Activated naive CD8-positive, alpha-beta T cell (primary cell): ENCODE measurements around the gene C12orf57.
A peak's percentile ranks its signal among the peaks of the same experiment; 100 is the strongest.

Experiments used
- H3K27ac Mint-ChIP-seq: one replicate; pipeline ENCODE4 v1.8.0; 2021; ENCODE audit warnings: mixed read lengths
- H3K27me3 Mint-ChIP-seq: one replicate; pipeline ENCODE4 v1.8.0; 2021; ENCODE audit warnings: mixed read lengths
- H3K36me3 Mint-ChIP-seq: one replicate; pipeline ENCODE4 v1.8.0; 2021; ENCODE audit warnings: mixed read lengths
- H3K4me1 Mint-ChIP-seq: one replicate; pipeline ENCODE4 v1.8.0; 2021; ENCODE audit warnings: low read depth, mixed read lengths
- H3K4me3 Mint-ChIP-seq: one replicate; pipeline ENCODE4 v1.8.0; 2021; ENCODE audit warnings: mild to moderate bottlenecking, mixed read lengths
- H3K9me3 Mint-ChIP-seq: one replicate; pipeline ENCODE4 v1.8.0; 2021; ENCODE audit warnings: low read depth, mixed read lengths

Gene C12orf57

DNA sequence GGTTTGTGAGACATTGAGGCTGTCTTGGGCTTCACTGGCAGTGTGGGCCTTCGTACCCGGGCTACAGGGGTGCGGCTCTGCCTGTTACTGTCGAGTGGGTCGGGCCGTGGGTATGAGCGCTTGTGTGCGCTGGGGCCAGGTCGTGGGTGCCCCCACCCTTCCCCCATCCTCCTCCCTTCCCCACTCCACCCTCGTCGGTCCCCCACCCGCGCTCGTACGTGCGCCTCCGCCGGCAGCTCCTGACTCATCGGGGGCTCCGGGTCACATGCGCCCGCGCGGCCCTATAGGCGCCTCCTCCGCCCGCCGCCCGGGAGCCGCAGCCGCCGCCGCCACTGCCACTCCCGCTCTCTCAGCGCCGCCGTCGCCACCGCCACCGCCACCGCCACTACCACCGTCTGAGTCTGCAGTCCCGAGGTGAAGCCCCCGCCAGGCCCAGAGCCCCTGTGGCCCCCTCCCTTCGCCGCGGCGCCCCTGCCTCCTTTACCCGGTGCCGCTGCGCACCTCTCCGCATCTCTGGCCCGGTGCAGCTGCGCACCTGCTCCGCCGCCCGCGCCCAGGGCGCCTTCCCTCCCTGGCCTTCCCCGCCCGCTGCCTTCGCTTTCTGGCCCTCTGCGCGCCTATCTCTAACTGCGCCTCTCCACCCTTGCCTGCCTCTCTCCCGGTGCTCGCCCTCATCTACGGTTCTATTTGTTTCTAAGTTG, 29.4 kb upstream of the C12orf57 start, which contains the start of gene ENO2:
ENO2 (plus strand) TSS at position 335 of the 701 bp plus-strand sequence. CDS start 1,253 bp downstream, outside the sequence.
- no peaks in the 10 kb centered on the region for H3K27me3 Mint-ChIP-seq
- H3K4me1 Mint-ChIP-seq: peaks cover 29% of the 10 kb centered on the region
- no peaks in the 10 kb centered on the region for H3K9me3 Mint-ChIP-seq
- H3K27ac Mint-ChIP-seq: peak within 1 kb of the TSS; percentile 88
- peak within 1 kb of the TSS; percentile 93 for H3K4me3 Mint-ChIP-seq
- H3K36me3 Mint-ChIP-seq: no peaks in the 10 kb centered on the region

DNA sequence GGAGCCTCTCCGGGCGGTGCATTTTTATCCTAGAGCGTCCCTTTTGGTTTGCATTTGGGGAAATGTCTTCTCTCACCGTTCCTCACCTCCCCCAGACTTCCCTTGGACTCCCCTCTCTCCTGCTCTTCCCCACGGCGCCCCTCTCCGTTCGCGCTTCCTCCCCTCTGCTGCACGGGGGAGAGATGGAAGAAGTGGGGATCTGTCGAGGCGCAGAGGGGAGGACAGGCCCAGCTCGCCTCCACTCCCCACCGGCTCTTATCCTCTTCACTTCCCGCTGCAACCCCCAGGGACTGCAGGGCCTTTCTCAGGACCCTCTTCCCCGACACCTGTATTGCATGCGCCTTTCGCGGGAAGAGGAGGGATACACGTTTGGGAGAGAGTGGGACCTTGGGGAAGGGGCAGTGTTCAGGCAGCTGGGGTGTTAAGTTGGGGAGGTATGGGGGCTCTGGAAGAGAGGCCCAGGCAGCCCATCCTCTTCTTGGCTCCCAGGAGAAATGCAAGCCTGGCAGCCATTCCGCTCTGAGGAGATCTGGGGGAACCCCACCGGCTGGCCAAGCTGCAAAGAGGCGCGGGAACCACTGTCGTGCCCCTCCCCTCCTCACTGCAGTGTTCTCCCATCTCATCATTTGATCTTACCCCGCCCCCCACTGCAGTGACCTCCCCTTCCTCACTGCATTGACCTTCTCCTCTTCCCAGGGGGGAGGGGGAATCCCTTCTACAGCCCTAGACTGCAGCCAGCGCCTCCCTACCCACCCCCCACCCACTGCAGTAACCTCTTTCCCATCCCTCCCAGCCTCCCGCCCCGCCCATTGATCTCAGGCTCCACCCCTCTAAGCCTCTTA, 28.7 kb upstream of the C12orf57 start:
- Mint-ChIP-seq H3K4me1 (peaks cover 29% of the 10 kb centered on the region), H3K27me3 (no peaks in the 10 kb centered on the region), H3K9me3 (no peaks in the 10 kb centered on the region), H3K36me3 (peaks cover 2% of the 10 kb centered on the region), H3K27ac (peak overlapping the region; percentile 84), H3K4me3 (peak overlapping the region; percentile 93)

DNA sequence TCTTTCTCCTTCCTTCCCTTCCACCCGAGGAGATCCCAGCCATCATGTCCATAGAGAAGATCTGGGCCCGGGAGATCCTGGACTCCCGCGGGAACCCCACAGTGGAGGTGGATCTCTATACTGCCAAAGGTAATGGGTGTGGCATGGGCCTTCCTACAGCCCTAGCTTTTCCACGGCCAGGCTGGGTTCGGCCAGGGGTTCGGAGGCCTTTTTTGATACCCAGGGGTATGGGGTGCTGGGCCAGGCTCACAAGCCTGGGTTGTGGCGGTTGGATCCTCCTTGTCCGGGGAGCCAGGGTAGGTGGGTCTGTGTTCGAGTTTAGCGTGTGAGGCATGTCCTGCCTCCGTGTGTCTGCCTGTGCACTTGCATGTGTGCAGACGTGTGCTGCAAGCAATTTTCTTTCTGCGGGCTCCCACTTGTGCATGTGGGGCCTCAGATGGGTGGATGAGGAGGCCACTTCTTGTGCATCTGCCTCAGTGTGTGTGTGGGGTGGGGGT, 28.0 kb upstream of the C12orf57 start:
- Mint-ChIP-seq H3K4me3 (peak overlapping the region; percentile 93), H3K36me3 (peaks cover 2% of the 10 kb centered on the region), H3K27ac (peak overlapping the region; percentile 22), H3K4me1 (peaks cover 29% of the 10 kb centered on the region), H3K27me3 (no peaks in the 10 kb centered on the region), H3K9me3 (no peaks in the 10 kb centered on the region)

DNA sequence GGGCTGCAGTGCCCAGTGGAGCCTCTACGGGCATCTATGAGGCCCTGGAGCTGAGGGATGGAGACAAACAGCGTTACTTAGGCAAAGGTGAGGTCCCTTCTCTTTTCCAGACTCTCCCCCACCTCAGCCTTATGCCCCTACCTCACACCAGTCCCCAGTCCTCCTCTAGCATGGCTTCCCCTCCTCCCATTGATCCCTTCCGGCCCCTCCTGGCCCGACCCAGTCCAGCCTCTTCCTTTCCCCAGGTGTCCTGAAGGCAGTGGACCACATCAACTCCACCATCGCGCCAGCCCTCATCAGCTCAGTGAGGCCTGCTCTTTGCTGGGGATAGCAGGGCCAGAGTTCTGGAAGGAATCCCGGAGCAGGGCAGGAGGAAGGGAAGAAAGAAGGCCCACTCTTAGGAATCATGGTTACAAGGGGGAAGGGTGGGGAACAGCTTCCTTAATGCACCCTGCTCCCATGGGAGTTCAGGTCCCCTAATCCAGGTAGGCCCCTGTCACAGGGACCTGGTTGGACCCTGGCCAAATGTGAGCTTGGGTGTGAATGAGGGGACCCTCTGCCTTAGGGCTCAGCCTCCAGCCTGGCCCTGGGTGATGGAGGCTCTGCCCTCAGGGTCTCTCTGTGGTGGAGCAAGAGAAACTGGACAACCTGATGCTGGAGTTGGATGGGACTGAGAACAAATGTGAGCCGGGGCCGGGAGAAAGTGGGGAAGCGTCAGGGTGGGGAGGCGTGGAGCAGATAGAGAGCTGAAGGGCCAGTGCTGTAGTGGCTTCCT, 27.2 kb upstream of the C12orf57 start:
- H3K27me3 Mint-ChIP-seq: no peaks in the 10 kb centered on the region
- H3K4me3 Mint-ChIP-seq: peak overlapping the region; percentile 93
- H3K36me3 Mint-ChIP-seq: peaks cover 2% of the 10 kb centered on the region
- peak overlapping the region; percentile 81 for H3K27ac Mint-ChIP-seq
- no peaks in the 10 kb centered on the region for H3K9me3 Mint-ChIP-seq
- H3K4me1 Mint-ChIP-seq: peaks cover 29% of the 10 kb centered on the region

DNA sequence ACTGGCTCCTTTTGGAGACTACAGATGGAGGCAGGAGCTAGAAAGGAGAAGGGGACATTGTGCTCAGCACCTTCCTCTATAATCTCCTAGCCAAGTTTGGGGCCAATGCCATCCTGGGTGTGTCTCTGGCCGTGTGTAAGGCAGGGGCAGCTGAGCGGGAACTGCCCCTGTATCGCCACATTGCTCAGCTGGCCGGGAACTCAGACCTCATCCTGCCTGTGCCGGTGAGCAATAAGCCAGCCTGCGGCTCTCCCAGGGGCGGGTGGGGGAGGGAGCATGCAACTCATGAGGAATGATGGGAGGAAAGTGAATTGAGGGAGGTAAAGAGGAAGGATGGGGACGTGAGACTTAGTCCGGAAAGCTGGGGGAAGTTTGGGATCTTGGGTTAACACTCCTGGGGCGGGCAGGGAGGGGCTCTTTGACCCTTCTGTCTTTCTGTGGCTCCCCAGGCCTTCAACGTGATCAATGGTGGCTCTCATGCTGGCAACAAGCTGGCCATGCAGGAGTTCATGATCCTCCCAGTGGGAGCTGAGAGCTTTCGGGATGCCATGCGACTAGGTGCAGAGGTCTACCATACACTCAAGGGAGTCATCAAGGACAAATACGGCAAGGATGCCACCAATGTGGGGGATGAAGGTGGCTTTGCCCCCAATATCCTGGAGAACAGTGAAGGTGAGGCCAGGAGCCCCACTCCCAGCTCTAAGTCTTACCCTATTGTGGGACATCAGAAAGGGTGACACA, 26.2 kb upstream of the C12orf57 start:
- Mint-ChIP-seq H3K4me3 (no peak overlapping the region), H3K36me3 (peaks cover 2% of the 10 kb centered on the region), H3K4me1 (peaks cover 29% of the 10 kb centered on the region), H3K27me3 (no peaks in the 10 kb centered on the region), H3K27ac (no peak overlapping the region), H3K9me3 (no peaks in the 10 kb centered on the region)

DNA sequence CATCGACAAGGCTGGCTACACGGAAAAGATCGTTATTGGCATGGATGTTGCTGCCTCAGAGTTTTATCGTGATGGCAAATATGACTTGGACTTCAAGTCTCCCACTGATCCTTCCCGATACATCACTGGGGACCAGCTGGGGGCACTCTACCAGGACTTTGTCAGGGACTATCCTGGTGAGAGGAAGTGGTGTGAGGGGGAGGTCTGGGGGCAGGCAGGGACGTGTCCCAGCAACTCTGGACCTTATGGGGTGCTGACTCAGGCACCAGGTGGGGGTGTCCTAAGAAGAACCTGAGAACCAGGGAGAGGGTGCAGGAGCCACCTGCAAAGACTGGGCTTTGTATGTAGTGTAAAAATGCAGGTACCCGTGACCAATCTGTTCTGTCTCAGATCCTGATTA, 24.2 kb upstream of the C12orf57 start:
- peaks cover 25% of the 10 kb centered on the region for H3K4me1 Mint-ChIP-seq
- H3K36me3 Mint-ChIP-seq: peaks cover 2% of the 10 kb centered on the region
- no peak overlapping the region for H3K4me3 Mint-ChIP-seq
- no peaks in the 10 kb centered on the region for H3K9me3 Mint-ChIP-seq
- H3K27ac Mint-ChIP-seq: no peak overlapping the region
- no peaks in the 10 kb centered on the region for H3K27me3 Mint-ChIP-seq

DNA sequence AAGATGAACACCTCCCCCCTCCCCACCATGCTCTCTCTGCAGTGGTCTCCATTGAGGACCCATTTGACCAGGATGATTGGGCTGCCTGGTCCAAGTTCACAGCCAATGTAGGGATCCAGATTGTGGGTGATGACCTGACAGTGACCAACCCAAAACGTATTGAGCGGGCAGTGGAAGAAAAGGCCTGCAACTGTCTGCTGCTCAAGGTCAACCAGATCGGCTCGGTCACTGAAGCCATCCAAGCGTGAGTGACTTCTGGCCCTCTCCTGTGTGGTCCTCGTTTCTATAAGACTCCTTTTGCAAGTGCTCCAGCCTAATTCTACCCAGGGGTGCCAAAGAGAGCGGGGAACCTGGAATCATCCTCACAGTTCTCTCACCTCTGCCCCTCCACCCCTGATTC, 22.3 kb upstream of the C12orf57 start:
- Mint-ChIP-seq H3K27ac (peak overlapping the region; percentile 16), H3K4me3 (no peak overlapping the region), H3K36me3 (peaks cover 2% of the 10 kb centered on the region)

DNA sequence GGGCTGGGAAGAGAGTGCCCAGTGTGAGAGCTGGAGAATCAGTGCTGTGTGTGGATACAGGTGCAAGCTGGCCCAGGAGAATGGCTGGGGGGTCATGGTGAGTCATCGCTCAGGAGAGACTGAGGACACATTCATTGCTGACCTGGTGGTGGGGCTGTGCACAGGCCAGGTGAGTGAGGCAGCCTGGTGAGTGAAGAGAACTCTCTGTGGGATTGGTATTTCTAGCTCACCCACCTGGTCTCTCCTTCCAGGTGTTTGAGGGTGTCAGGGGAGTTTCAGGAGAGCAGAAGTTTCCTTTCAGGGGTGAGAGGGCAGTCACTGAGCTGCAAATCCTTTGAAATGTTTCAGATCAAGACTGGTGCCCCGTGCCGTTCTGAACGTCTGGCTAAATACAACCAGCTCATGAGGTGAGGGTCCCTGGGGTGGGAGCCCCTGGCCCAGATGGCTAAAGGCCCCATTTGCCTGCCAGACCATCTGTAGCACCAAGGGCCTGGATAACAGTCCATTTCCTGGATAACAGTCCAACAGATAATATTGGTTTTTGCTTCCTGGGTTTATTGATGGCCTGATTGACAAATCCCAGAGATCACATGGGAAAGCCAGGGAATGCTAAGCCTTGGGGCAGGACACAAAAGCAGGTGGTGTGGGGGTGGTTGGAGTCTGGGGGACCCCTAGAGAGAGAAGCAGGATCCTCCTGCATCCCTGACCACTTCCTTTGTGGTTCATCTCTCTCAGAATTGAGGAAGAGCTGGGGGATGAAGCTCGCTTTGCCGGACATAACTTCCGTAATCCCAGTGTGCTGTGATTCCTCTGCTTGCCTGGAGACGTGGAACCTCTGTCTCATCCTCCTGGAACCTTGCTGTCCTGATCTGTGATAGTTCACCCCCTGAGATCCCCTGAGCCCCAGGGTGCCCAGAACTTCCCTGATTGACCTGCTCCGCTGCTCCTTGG, 21.6 kb upstream of the C12orf57 start:
- Mint-ChIP-seq H3K4me1 (peaks cover 22% of the 10 kb centered on the region), H3K9me3 (no peaks in the 10 kb centered on the region), H3K36me3 (peaks cover 2% of the 10 kb centered on the region), H3K27me3 (no peaks in the 10 kb centered on the region), H3K27ac (no peak overlapping the region), H3K4me3 (no peak overlapping the region)

More for the DNA sequence above, 22.3 kb upstream of the C12orf57 start:
- H3K4me1 Mint-ChIP-seq: peaks cover 18% of the 10 kb centered on the region
- no peaks in the 10 kb centered on the region for H3K9me3 Mint-ChIP-seq
- no peaks in the 10 kb centered on the region for H3K27me3 Mint-ChIP-seq

DNA sequence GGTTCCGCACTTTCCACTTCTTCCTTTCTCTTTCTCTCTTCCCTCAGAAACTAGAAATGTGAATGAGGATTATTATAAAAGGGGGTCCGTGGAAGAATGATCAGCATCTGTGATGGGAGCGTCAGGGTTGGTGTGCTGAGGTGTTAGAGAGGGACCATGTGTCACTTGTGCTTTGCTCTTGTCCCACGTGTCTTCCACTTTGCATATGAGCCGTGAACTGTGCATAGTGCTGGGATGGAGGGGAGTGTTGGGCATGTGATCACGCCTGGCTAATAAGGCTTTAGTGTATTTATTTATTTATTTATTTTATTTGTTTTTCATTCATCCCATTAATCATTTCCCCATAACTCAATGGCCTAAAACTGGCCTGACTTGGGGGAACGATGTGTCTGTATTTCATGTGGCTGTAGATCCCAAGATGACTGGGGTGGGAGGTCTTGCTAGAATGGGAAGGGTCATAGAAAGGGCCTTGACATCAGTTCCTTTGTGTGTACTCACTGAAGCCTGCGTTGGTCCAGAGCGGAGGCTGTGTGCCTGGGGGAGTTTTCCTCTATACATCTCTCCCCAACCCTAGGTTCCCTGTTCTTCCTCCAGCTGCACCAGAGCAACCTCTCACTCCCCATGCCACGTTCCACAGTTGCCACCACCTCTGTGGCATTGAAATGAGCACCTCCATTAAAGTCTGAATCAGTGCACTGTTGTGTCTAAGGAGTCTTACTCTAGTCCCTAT, 20.7 kb upstream of the C12orf57 start:
- Mint-ChIP-seq H3K36me3 (peaks cover 2% of the 10 kb centered on the region), H3K4me1 (peaks cover 22% of the 10 kb centered on the region), H3K4me3 (no peak overlapping the region), H3K9me3 (no peaks in the 10 kb centered on the region), H3K27ac (peak overlapping the region; percentile 46), H3K27me3 (no peaks in the 10 kb centered on the region)

DNA sequence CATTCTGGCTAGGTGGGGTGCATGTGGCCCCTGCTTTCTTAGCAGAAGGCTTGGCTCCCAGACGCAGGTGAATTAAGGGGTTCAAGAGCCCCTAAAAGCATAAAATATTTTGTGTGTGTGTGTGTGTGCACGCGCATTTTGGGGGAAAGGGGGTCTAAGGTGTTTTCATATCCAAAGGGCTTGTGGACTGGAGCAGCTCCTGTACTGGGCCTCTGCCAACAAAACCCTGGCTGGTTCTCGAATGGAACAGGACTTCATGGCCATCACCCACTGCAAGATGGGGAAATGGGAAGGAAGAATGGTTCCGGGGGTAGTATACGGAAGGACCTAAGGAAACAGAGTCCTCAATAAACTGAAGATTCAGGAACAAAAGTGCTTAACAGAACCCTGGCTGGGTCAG, 20.0 kb upstream of the C12orf57 start:
- Mint-ChIP-seq H3K4me1 (peaks cover 26% of the 10 kb centered on the region), H3K9me3 (no peaks in the 10 kb centered on the region), H3K27ac (peak overlapping the region; percentile 72), H3K36me3 (peaks cover 2% of the 10 kb centered on the region), H3K4me3 (no peak overlapping the region), H3K27me3 (no peaks in the 10 kb centered on the region)

DNA sequence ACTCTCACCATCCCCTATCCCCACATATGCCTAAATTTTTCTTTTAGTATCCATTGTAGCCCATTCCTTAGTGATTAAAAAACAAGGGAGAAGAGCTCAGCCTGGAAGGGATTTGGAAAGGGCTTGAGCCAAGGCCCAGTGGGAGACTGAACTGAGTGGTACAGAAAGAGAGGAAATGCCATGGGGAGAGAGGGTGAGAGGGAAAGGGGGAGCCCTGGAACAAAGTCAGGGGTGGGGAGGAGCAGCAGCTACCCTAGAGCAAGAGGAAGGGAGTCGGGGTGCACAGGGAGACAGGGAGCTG, 18.6 kb upstream of the C12orf57 start:
- Mint-ChIP-seq H3K4me3 (no peak overlapping the region), H3K27ac (no peak overlapping the region), H3K36me3 (no peaks in the 10 kb centered on the region), H3K4me1 (peaks cover 39% of the 10 kb centered on the region), H3K27me3 (no peaks in the 10 kb centered on the region), H3K9me3 (no peaks in the 10 kb centered on the region)

DNA sequence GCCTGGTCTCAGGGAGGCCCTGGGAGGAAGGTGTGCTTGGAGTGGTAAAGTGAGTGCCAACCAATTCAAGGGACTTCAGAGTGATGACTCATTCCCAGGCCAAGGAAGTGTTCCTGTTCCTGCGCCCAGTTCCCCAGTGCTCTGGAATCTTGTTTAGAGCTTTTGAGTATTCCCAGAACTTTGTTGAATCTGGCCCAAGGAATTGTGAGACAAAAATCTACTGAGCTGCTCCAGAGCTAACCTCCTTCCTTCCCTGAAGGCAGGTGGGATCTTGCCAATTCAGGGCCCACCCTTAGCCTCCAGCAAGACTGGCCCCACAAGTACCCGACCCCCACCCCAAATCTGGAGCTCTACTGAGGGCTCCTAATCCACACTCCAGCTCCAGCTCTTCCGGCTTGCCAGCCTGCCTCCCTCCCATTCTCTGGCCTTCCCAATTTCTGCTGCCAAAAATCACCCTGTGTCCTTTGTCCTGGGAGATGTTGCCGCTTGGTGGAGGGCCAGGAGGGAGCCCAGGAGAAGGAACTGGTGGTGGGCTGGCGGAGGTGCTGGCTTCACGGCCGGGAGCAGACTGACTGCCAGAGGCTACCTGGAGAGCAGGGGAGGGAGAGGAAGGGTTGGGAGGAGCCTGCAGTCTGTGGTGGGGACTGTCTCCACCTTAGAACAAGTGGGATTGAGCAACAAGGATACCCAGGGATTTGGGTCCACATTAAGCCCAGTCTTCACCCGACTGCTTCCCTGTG, 18.1 kb upstream of the C12orf57 start:
- Mint-ChIP-seq H3K27me3 (no peaks in the 10 kb centered on the region), H3K9me3 (no peaks in the 10 kb centered on the region), H3K4me3 (no peak overlapping the region), H3K36me3 (no peaks in the 10 kb centered on the region), H3K4me1 (peaks cover 42% of the 10 kb centered on the region), H3K27ac (peak overlapping the region; percentile 28)
